DMS79 treated with DMSO at 0.1 percent for 48 hours (cell line): ENCODE measurements around the gene CTPS2.
"Not testable (repeated sequence)": the region's sequence is repeated elsewhere in the genome, so short reads cannot be mapped to it uniquely, and the experiment has no call there.

Source experiments
- DNase-seq: peaks from one replicate; lab custom pipeline; 2025; lab: John Stamatoyannopoulos, UW

CTPS2 gene

DNA sequence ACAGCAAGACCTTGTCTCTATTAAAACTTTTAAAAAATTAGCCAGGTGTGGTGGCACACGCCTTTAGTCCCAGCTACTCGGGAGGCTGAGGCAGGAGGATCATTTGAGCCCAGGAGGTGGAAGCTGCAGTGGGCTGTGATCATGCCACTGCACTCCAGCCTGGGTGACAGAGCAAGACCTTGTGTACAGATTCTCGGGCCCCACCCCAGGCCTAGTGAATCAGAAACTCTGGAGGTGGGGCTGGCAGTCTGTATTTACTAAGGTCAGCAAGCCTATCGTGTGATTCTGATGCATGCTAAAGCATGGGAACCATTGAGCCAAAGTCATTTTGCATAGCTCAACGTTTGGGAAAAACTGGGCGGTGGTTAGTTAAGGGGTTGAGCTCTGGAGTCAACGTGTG lies 59.0 kb downstream of the CTPS2 start:
- DNase-seq, result no peak

DNA sequence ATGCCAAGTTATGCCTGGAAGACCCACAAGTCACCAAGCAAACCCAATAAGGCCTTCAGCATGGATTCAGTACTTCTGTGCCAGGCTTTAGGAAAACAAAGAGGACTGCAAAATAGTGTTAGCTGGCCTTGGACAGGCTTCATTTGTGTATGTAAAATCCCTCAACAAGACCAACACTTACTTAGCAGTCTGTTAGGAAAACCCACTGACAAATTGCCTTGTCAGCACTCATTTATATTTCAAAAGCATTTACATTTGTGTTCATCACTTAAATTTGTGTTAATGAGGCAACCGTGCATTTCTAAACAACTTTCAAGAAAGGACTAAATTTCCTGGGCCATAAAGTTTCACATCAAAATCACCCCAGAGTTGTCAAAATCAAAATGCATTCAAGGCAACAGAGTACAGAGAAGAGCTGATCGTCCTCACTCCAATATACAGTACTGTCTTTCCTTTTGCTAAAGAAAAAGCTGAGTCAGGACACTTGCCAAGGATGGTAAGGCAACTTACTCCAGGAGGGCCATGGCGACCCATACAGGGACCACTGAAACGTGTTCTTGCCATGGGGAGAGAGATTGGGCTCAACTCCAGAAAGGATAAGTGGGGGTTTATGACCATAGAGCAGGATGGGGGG lies 61.0 kb downstream of the CTPS2 start:
- DNase-seq, result no peak

DNA sequence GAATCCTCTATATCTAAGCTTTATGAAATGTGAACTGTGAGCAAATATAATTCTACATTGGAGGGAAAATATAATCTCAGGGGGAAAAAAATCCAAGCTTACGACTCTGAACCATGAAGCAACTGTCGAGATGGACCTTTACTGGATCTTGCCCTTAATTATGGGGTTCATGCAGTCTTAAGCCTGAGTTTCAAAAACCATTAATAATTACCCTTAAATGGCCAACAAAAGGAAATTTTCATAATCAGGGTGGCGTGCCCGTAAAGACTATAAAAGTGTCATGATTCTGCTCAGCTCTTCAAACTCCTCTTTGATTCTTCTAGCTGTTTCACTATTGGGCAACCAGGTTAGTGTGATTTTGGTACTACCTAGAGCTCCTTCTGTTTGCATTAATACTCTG lies 62.6 kb downstream of the CTPS2 start, which contains the start of gene S100G:
S100G (plus strand) TSS at position 301 of the 400 bp plus-strand sequence. CDS start 849 bp downstream, outside the sequence.
- DNase-seq, result no peak

DNA sequence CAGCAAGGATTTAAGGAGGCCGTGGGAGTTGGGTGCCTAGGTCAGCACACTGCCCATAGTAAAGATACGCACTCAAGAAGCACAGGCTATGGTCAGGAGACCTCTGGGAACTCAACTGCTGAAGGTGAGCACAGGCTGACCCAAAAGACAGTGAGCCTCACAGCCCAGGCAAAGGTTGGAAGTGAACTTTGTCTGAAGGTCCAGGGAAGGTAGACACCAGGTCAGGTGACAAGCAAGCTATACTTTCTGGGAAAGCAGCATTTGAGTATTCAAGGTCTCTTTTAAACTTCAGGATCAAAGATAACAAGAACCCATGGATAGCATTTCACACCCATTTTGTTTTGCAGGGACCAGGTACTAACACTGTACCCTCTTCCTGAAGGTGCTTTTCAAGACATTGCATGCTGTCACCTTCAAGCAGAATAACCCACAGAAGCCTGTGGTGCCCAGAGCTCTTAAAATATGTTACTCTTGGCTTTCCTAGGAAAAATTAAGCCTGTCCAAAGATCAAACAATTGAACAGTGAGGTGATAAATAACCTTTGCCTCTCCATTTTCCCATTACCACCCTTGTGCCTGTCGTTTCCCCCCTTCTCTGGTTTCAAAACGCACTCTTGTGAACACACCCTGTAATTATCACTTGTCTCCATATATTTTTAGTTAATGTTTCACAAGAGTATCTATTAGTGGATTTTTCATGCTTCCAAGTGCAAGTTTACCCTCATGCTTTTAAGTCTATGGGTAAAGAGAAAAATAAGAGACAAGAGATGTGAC lies 65.9 kb downstream of the CTPS2 start:
- DNase-seq, result no peak

DNA sequence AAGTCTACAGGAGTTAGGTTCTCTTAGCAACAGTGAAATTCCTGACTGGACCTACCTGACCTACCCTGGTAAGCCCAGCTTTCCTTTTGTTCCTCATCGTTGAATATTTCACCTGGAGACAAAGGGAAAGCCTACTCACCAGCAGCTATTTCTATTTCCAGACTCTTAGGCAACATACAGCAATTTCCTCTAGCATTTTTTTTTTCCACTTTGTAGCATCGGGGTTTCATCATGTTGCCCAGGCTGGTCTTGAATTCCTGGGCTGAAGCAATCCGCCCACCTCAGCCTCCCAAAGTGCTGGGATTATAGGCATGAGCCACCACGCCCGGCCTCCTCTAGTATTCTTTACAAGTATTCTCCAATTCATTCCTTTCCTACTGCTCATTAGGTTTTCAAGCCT lies 69.3 kb downstream of the CTPS2 start:
- no peak for DNase-seq

DNA sequence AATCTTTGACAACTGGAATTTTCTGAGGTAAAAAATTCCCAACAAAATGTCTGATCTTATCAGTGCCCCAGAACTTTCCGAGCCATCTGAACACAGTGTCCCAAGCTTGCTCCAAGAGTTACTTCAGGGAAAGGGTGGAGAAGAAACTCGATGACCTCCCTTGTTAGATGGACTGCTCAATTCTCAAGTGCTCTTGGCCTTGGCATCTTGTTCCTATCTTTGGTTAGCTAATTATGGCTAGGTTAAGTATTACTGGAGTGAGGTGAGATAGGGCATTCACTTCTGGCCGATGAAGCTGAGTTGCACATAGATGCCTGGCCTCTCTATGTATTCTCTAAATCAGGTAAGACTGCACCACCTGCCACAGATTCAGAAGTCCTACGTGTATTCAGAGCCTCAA lies 71.6 kb downstream of the CTPS2 start:
- DNase-seq, result no peak

DNA sequence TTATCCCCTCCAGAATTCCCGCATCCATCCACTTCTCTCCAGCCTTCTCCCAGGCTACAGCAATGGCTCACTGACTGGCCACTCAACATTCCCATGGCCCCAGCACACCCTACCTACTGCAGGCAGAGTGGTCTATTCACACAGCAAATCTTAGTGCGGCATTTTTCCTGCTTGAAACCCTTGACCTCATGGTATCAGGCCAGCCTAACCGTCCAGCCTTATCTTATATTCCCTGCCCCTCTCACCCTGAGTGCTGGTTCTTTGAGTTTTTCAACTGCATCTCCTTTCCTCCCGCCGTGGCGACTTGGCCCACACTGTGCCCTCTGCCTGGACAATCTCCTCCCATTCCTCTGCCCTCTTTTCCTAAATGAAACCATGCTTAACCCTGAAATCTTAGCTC lies 72.5 kb downstream of the CTPS2 start:
- DNase-seq, result no peak

DNA sequence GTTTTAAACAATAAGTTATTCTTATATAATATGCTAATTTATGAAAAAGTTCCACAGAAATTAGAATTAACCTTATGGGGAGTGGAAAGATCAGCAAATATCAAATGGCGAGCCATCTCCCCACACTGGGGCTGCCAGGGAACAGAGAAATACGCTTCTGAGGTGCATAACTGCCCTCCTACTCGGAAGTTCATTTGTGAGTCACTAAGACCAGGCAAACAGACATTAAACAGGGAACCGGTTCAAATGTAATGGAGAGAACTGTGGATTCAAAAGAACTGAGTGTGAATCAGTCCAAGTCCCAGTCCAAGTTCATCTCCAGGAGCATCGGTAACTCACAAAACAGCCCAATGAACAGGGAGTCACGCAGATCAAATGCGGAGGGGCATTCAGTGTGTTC lies 73.9 kb downstream of the CTPS2 start:
- DNase-seq, result no peak

DNA sequence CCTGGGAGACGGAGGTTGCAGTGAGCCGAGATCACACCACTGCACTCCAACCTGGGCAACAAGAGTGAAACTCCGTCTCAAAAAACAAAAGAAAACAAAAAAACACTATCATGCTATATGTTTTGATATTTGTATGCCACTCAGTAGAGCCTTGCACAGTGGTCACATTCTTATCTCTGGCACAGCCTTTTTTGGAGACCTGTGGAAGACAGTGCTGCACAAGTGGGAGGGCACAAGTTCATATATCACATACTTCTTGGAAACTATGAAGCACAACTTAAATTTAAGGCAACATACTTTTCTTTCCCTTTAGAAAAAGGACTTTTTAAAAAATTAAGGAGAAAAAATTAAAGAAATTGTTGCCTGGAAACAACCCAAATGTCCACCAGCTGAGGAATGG lies 76.9 kb downstream of the CTPS2 start:
- DNase-seq, result no peak

DNA sequence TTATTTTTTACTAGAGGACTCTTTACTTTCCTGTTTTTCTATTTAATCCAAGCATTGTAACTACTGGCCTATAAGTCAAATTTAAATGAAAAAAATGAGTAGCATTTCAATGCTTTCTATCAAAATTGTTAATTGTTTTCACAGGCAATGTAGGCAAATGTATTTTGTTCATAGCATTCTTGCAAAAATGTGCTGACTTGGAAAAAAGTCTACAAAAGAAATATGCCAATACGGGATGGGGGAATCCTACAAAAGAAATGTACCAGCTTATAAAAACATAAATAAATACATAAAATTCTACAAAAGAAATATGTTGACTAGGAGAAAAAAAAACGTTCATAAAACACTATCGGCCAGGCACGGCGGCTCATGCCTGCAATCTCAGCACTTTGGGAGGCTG lies 77.4 kb downstream of the CTPS2 start:
- DNase-seq, result no peak

DNA sequence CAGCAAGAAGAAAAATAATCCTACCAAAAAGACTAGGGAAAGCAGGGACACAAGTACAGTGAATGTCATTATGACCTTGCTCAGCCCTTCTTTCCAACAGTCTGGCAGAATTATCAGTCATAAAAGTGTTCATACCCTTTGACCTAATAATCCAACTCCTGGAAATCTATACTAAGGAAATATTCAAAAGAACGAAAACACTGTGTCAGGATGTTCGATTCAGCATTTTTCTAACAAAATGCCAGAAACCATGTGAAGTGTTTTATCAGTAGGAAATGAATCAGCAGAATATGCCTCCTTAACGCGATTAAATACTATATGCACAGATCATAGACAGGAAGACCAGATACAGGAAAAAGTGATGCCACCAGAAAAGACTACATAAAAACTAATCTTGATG lies 78.7 kb downstream of the CTPS2 start:
- DNase-seq, result no peak

DNA sequence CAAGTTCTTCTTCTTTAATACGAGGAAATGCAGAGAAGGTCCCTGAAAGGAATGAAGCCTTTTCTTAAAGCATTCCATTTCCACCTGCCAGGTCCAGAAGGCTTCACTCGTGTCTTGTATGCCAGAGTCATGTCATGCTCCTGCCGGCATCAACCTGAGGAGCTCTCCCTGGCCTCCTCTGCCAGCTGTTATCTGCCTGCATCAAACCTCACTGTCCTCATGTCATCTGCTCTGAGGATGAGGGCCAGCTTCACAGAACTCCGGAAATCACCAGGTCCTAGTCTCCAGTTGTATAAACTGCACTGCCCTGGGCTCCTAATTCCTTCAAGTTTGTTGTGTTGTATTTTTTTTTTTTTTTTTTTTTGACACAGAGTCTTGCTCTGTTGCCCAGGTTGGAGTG lies 82.6 kb downstream of the CTPS2 start:
- no peak for DNase-seq

DNA sequence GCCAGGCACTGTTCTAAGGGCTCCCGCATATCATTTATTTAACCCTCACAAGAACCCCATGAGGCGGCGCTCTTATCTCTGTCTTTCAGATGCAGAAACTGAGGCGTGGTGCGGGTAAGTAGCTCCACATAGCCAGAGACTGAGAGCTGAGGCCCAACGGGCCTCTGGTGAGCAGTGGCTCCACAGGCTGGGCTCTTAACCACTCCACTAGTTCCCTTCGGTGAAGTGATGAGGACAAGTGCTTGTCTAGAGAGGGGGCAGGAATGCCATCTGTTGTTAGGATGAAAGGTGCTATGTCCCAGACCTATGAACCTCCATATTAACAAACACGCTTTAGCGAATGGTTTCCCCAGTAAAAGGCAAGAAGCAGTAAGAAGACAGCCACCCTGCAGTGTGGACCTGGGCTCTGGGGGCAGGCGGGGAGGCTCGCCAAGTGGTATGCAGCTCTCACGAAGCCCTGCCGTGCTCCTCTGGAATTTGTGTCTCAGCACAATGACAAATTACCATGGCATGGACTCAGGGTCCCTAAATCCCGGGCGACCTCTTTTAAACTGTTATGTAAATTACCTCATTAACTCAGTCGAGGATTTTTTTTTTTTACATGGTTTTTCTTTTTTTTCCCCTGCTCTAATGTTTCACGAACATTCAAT lies 83.4 kb downstream of the CTPS2 start:
- DNase-seq, result no peak

DNA sequence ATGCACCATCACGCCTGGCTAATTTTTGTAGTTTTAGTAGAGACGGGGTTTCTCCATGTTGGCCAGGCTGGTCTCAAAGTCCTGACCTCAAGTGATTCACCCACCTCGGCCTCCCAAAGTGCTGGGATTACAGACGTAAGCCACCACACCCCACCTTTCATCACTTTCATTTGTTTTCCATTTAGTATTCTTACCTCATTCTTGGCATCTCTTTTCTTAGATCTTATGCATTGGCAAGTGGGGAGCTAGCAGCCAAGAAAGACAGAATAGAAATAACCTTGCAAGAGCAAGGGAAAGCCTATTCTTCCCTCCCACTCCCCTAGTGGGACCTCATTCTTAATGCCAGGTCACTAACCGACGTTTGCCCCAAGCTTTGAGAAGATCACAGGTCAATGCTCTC lies 84.0 kb downstream of the CTPS2 start:
- not testable (repeated sequence) for DNase-seq

DNA sequence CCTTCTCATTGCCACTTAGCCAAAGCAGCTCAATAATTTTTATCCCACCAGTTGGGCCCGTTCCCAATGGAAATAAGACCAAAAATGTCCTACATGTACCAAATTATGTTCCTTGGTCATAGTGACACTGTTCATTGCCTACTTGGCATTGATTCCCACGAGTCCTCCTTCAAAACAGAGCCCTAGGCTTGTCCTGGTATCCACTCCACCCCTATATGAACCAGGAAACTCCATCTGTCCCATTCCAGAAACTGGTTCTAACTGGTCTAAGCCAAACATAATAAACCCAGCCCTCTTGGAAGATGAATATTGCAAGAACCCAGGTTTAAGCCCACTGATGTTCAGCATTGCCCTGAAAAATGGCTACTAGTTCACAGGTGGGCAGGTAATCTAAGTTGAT lies 93.4 kb downstream of the CTPS2 start:
- DNase-seq, result no peak

DNA sequence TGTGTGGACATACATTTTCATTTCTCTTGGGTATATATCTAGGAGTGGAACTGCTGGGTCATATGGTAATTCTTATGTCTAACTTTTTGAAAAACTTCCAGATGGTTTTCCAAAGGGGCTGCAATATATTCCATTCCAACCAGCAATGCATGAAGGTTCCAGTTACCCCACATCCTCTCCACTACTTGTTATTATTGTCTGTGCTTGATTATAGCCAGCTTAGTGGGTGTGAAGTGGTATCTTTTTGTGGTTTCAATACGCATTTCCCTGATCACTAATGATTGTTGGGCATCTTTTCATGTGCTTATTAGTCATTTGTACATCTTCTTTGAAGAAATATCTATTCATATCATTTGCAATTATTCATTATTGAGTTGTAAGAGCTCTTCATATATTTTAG lies 94.0 kb downstream of the CTPS2 start:
- no peak for DNase-seq

DNA sequence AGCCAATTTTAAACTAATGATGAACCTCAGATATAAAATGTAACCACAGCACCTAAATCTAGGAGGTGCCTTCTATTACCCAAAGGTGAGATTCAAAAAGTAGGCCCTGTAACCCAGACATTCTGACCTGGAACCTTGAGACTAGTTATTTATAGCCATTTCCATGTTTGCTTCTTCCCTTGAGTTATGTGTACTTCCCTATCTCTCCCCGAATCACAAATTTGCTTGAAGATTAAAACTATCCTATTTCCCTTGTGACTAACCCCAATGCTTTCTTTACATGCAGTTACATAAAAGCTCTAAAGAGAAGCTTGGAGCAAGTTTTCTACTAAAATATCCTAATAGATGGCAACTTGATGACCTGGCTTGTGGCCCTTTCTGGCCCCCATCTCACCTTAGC lies 95.1 kb downstream of the CTPS2 start:
- DNase-seq, result no peak

DNA sequence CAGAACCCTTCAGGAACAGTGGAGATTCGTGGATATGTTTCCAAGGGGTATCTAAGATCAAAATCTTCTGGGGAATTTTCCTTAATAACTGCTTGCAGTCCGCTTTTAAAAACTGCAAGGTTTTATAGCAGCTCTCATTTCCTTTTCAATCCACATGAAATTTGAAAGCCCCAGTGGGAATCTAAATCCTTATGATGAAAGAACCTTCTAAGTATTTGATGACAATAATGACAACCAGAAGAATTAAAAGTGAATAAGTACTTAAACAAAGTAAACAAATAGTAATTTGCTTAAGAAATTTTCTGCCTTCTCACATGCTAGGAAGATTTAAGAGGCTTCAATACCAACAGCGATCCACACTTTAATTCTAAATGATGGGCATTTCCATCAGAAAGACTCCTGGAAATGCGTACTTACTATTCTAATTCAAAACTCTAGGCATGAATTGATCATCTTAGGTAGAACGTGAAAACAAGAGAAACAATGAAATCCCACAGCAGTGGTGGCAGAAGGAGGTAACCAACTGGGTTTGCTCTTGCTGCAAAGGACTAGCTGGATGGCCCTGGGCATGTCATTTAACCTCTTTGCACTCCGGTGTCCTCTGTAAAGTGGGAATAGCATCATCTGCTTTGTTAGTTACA lies 100.1 kb downstream of the CTPS2 start:
- no peak for DNase-seq

DNA sequence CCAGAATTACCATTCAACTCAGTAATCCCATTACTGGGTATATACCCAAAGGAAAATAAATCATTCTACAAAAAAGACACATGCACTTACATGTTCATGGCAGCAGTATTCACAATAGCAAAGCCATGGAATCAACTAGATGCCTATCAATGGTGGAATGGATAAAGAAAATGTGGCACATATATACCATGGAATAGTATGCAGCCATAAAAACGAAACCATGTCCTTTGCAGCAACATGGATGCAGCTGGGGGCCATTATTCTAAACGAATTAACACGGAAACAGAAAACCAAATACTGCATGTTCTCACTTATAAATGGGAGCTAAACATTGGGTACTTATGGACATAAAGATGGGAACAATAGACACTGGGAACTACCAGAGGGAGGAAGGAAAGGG lies 101.8 kb downstream of the CTPS2 start:
- not testable (repeated sequence) for DNase-seq

DNA sequence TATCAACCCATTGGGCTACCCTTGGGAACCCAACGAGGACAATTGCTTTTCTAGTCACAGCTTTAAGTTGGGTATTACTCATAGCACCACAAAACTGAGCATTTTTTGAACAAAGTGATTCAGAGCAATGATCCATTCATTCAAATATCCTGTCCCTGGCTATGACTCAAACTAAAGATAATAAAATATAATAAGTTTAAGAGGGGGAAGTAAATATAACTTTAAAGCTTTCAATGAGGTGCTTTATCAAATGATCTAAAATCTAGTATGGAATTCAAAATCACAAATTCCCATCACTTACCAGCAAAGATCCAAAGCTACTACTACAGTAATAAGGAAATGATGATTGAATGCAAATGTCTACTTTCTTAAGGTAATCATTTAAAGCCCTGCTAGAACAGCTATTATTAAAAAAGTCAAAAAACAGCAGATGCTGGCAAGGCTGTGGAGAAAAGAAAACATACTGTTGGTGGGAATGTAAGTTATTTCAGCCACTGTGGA lies 102.3 kb downstream of the CTPS2 start:
- DNase-seq, result no peak

DNA sequence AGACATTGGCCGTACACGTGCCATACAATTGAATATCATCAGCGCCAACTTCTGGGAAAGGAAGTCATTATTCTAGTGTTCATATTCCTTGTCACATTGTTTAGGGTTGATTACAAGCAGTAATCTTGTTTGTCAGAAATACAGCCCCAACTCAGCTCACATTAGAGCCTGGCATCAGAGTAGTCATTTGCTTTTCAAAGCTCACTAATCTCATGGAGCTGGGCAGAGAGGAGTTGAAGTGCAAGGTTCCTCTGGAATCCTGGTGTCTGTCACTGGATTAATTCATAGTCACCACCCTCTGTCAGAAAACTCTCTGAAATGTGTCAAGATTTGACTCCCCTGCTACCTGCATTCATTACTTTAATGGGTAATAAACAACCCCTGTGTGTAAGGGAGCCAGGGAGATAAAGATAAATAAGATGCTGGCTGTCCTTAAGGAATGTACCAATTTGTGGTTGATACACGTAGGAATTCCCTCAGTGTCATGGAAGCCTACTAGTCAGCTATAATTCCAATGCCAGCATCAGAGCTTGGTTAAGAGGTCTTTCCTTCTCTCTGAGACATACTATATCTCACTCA lies 106.2 kb downstream of the CTPS2 start:
- DNase-seq, result no peak

DNA sequence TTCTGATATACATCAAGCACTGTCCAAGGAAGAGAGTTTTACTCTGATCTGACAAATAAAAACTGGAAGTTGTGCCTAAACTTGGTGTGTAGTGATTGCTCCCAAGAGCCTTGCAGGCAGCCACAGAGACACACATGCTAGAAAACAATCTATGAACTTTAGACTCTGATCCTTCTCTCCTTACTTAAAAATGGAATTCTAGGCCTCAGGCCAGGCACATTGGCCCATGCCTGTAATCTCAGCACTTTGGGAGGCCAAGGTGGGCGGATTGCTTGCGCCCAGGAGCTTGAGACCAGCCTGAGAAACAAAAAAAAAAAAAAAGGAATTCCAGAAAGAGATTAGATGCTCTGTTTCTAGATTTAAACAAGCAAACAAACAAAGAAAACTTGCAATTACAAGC lies 108.1 kb downstream of the CTPS2 start:
- no peak for DNase-seq
